Osteocyte (in vitro differentiated cells): ENCODE data around the gene RHEBL1. TPM values are rescaled to one million over a fixed set of nuclear protein-coding genes. Genes with fewer than 3 reads are reported as not detected.
"Not testable (repeated sequence)": the region's sequence is repeated elsewhere in the genome, so short reads cannot be mapped to it uniquely, and the experiment has no call there.

Source experiments
- DNase-seq: peaks from one replicate; pipeline ENCODE4 v3.0.0; 2021; ENCODE audit warnings: mixed read lengths; ENCODE audit not compliant: unreplicated experiment; ENCODE audit errors: extremely low spot score
- H3K27ac Mint-ChIP-seq: one replicate; pipeline ENCODE4 v1.8.0; 2021; ENCODE audit warnings: mild to moderate bottlenecking, mixed read lengths; ENCODE audit not compliant: unreplicated experiment
- H3K27me3 Mint-ChIP-seq: one replicate; pipeline ENCODE4 v1.8.0; 2021; ENCODE audit warnings: mixed read lengths; ENCODE audit not compliant: unreplicated experiment
- H3K36me3 Mint-ChIP-seq: one replicate; pipeline ENCODE4 v1.8.0; 2021; ENCODE audit warnings: mixed read lengths; ENCODE audit not compliant: unreplicated experiment
- H3K4me1 Mint-ChIP-seq: one replicate; pipeline ENCODE4 v1.8.0; 2021; ENCODE audit warnings: mixed read lengths; ENCODE audit not compliant: unreplicated experiment
- H3K4me3 Mint-ChIP-seq: one replicate; pipeline ENCODE4 v1.8.0; 2021; ENCODE audit warnings: mild to moderate bottlenecking, moderate library complexity, mixed read lengths; ENCODE audit not compliant: unreplicated experiment
- H3K9me3 Mint-ChIP-seq: one replicate; pipeline ENCODE4 v1.8.0; 2021; ENCODE audit warnings: mixed read lengths; ENCODE audit not compliant: unreplicated experiment
- CTCF ChIP-seq: fragments of 200-600 bp; sonication (generic); IDR thresholded peaks from 2 replicates; pipeline ENCODE4 v1.5.0; 2021; ENCODE audit warnings: antibody characterized with exemption, mild to moderate bottlenecking, moderate library complexity
- total RNA-seq: library from RNA; stranded (reverse); gene quantifications from 2 replicates; pipeline ENCODE4 v1.2.1, GENCODE V29; 2021

Gene RHEBL1
- total RNA-seq, 1 donor from 2014 or later, result 1.2 TPM

DNA sequence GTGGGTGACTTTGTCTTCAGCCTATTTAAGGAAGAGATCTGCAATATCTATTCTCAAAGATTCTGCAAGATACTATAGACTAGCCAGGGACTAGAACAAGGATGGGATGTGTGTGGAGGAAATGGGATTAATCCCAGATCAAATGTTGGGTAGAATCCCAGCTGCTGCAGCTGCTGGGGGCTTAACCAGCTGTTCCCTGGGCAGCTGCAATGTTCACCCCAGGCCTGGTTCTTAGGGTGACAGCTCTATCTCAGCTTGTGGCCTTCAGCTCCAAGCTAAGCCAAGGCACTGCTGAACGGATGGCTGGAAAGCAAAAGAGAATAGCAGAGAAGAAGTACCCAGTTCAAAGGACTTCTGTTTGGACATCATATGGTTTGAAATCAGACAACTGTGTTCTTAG lies 10.0 kb upstream of the RHEBL1 start:
- Mint-ChIP-seq H3K27me3 (peaks cover 18% of the 10 kb centered on the region), H3K36me3 (no peaks in the 10 kb centered on the region), H3K27ac (no peak overlapping the region)

GRCh38 chr12:49070971-49071370 lies 1.2 kb upstream of the RHEBL1 start:
- H3K36me3 Mint-ChIP-seq, result no peaks in the 10 kb centered on the region
- no peak overlapping the region for H3K4me3 Mint-ChIP-seq

More for the DNA sequence above, 10.0 kb upstream of the RHEBL1 start:
- no peaks in the 10 kb centered on the region for H3K4me1 Mint-ChIP-seq
- H3K4me3 Mint-ChIP-seq, result no peak overlapping the region
- TF ChIP-seq CTCF, result no peak
- no peaks in the 10 kb centered on the region for H3K9me3 Mint-ChIP-seq
- no peak for DNase-seq

DNA sequence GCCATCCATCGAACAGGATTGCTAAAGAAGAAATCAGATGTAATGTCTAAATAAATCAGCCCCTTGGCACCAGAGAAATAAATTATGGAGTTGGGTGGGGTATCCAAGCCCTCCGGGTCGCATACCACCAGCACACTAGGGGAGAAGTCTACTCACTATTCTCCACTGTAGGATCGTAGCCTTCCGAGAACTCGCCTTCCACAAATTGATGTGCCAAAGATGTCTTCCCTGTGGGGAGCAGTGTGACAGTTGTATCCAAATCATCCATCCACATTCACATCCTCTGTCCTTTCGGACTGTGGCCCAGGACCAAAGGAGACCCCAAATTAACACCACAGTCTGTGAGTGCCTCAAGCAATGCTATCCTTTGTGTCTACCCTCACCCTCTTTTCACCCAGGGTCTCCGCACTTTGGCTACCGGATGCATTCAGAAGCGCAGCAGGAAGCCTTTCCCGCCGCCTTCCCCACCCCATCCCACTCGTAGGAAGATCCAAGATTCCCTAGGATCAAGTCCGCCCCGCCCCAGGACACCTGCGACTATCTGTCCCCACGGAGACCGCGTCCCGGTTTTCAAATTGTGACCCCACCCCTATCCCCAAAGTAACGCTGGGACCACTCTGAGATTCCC lies 786 bp downstream of the RHEBL1 start:
- H3K36me3 Mint-ChIP-seq, result no peaks in the 10 kb centered on the region
- no peaks in the 10 kb centered on the region for H3K27me3 Mint-ChIP-seq
- peaks cover 18% of the 10 kb centered on the region for H3K4me1 Mint-ChIP-seq
- H3K4me3 Mint-ChIP-seq, result peak overlapping the region; percentile 97
- DNase-seq, result no peak
- peak overlapping the region; percentile 80 for H3K27ac Mint-ChIP-seq
- no peaks in the 10 kb centered on the region for H3K9me3 Mint-ChIP-seq
- TF ChIP-seq CTCF, result no peak

More at GRCh38 chr12:49070971-49071370, 1.2 kb upstream of the RHEBL1 start:
- no peak overlapping the region for H3K27ac Mint-ChIP-seq
- H3K27me3 Mint-ChIP-seq, result no peaks in the 10 kb centered on the region
- no peaks in the 10 kb centered on the region for H3K9me3 Mint-ChIP-seq
- TF ChIP-seq CTCF, result no peak
- no peak for DNase-seq
- peaks cover 17% of the 10 kb centered on the region for H3K4me1 Mint-ChIP-seq

DNA sequence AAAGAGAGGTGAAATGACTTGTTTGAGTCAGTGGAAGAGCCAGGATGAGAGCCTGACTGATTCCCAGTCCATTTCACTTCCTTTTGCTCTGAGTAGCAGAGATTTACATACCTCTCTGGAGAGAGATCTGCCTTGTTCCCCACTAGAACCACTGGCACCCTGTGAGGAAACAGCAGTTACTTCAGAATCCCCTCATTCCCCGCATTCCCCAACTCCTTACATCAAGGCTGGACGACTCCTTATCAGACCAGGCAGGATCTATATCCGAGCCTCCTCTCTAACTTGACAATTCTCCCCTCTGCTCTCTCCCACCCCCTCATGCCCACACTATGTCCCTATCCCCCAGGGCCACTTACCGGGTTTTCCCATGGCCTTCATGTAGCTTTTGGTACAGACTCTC lies 3.7 kb downstream of the RHEBL1 start:
- H3K4me3 Mint-ChIP-seq, result no peak overlapping the region
- H3K27me3 Mint-ChIP-seq, result no peaks in the 10 kb centered on the region
- no peak for TF ChIP-seq CTCF
- H3K27ac Mint-ChIP-seq, result no peak overlapping the region
- H3K4me1 Mint-ChIP-seq, result peaks cover 26% of the 10 kb centered on the region
- no peaks in the 10 kb centered on the region for H3K9me3 Mint-ChIP-seq
- H3K36me3 Mint-ChIP-seq, result no peaks in the 10 kb centered on the region
- no peak for DNase-seq

DNA sequence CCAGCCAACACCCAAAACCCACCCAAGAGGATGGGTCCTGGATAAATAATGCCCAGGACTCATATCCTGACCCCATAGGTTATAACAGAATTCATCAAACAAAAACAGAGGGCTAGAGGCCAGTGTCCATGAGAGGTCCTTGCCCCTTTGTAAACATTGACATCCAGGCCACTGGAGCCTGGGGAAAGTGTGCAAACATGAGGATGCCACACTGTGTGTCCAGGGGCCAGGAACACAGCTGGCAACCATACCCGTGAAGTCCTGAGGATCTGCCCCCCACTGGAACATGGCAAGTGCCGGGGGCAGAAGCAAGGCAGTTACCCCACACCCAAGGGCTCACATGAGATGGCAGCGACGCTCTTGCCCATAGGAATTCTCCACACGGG lies 5.0 kb downstream of the RHEBL1 start:
- Mint-ChIP-seq H3K4me1 (peaks cover 22% of the 10 kb centered on the region), H3K36me3 (no peaks in the 10 kb centered on the region), H3K4me3 (no peak overlapping the region), H3K9me3 (no peaks in the 10 kb centered on the region), H3K27ac (no peak overlapping the region), H3K27me3 (no peaks in the 10 kb centered on the region)
- no peak for TF ChIP-seq CTCF
- DNase-seq, result no peak

DNA sequence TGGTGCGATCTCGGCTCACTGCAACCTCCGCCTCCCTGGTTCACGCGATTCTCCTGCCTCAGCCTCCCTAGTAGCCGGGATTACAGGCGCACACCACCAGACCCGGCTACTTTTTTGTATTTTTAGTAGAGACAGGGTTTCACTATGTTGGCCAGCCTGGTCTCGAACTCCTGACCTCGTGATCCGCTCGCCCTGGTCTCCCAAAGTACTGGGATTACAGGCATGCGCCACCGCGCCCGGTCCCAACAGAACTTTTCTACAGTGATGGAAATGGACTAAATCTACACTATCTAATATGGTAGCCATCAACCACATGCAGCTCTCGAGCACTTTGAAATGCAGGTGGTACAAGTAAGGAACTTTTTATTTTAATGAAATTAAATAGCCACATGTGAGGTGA lies 7.9 kb downstream of the RHEBL1 start:
- not testable (repeated sequence) for H3K27ac Mint-ChIP-seq, H3K9me3 Mint-ChIP-seq, H3K4me3 Mint-ChIP-seq, DNase-seq, H3K27me3 Mint-ChIP-seq, H3K36me3 Mint-ChIP-seq
- H3K4me1 Mint-ChIP-seq, result peaks cover 33% of the 10 kb centered on the region
